ENCODE measurements around the gene HES4.

DNA sequence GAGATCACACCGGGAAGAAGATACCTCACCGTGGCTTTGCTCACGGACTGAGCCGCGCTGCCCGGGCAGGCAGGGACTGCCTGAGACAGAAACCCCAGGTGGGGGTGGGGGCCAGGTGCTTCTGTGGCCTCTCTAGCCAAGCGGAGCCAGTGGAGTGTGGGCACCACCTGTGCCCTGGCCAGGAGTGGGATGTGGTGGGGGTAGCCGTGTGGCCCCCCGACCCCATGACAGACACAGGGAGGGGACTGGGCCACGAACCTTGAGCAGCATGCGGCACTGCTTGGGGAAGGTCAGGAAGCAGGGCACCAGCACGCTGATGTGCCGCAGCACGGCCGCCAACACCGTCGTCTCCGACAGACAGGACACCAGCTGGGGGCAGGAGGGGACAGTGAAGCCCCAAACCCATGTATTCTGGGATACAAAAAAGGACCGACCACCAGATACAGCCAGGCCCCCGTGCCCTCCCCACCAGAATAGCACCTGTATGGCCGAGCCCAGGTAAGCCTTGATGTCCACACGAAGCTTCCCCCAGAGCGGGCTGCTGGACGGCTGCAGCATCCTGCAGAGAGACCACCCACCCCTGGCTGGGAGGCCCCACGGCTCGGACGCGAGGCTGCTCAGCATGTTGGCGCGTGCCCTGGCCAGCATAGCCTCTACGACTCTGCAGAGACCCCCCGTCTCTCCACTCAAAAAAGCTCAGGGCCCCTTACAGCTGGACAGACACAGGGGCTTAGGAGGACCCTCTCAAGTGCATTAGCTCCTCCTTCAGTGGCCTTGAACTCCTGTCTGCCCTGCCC is 46.2 kb downstream of the HES4 start:
- TF ChIP-seq, protein P1, sequence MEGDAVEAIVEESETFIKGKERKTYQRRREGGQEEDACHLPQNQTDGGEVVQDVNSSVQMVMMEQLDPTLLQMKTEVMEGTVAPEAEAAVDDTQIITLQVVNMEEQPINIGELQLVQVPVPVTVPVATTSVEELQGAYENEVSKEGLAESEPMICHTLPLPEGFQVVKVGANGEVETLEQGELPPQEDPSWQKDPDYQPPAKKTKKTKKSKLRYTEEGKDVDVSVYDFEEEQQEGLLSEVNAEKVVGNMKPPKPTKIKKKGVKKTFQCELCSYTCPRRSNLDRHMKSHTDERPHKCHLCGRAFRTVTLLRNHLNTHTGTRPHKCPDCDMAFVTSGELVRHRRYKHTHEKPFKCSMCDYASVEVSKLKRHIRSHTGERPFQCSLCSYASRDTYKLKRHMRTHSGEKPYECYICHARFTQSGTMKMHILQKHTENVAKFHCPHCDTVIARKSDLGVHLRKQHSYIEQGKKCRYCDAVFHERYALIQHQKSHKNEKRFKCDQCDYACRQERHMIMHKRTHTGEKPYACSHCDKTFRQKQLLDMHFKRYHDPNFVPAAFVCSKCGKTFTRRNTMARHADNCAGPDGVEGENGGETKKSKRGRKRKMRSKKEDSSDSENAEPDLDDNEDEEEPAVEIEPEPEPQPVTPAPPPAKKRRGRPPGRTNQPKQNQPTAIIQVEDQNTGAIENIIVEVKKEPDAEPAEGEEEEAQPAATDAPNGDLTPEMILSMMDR (conservative IDR thresholded peaks at IDR 0.05; ENCODE audit: low read length): no peak
- no peak for TF ChIP-seq EZH2phosphoT487 (IDR thresholded peaks at IDR 0.05; ENCODE audit: borderline replicate concordance)
